Measurements from ENCODE around the gene HSD17B13.
A peak's percentile ranks its signal among the peaks of the same experiment; 100 is the strongest.
"Not testable (repeated sequence)": the region's sequence is repeated elsewhere in the genome, so short reads cannot be mapped to it uniquely, and the experiment has no call there.

HSD17B13 gene

DNA sequence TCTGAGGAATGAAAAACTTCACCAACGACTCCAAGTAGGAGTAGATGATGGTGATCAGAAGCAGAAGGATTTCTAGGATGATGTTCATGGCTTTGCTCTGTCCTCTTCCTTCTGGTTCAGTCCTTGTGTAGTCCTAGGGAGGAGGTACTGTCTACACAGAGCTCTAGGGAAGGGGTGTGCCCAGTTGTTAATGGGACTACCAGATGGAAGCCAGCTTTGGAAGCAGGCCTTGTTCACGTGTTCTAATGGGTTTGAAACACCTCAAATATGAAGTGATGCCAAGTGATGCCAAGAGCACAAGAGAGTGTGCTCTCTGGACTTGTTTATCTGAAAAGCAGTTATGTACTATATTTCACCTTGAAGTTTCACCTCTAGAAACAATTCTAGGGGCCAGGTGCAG lies at the start of gene HSD17B13:
Gene HSD17B13, minus strand, starts transcription at position 129 of the 400 bp plus-strand sequence. Its CDS starts 41 bp downstream, at position 88.
- DNase-seq (ENCODE audit: low read depth in 4 of 4, low spot score in 1 of 4), result no peak

- no peak for DNase-seq (ENCODE audit: low read depth in 4 of 4, low spot score in 1 of 4)
These were observed 47.4 kb upstream of the HSD17B13 start for GRCh38 chr4:87370068-87370467.

- no peak for DNase-seq (ENCODE audit: low read depth in 4 of 4, low spot score in 1 of 4)
These were observed 44.0 kb upstream of the HSD17B13 start for GRCh38 chr4:87366521-87367162.

- no peak for DNase-seq (ENCODE audit: low read depth in 4 of 4, low spot score in 1 of 4)
These were observed 42.7 kb upstream of the HSD17B13 start for GRCh38 chr4:87365348-87365747.

DNA sequence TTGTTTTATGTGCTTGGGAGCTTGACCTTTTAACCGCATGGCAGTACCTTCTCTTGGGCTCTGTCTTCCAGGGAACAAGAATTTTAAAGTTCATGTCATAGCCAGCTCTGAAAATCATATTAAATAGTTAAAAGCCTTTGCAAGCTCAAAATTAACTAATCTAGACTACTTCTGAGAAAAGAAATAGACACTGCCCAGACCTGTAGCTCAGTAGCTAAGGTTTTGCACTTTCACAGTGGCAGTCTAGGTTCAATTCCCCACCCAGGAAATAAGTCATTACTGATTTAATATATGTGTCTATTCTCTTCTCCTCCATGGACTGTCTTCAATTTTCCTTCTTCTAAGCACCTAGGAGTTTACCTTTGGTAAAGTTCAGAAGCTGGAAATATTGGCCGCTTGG lies 40.9 kb upstream of the HSD17B13 start:
- DNase-seq (ENCODE audit: low read depth in 4 of 4, low spot score in 1 of 4), result no peak

- DNase-seq (ENCODE audit: low read depth in 4 of 4, low spot score in 1 of 4), result no peak
These were observed 37.8 kb upstream of the HSD17B13 start for GRCh38 chr4:87360338-87360935.

DNA sequence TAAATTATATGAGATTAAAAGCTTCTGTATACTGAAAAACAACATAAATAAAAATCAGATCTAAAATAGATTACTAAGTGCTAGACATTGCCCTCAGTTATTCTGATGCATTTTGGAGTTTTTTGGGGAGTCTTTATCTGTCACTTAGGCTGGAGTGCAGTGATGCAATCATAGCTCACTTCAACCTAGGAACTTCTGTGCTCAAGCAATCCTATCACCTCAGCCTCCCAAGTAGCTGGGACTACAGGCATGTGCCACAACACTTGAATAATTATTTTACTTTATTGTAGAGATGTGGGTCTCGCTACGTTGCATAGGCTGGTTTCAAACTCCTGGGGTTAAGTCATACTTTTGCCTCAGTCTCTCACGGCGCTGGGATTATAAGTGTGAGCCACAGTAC lies 36.6 kb upstream of the HSD17B13 start:
- DNase-seq (ENCODE audit: low read depth in 4 of 4, low spot score in 1 of 4), result no peak

DNA sequence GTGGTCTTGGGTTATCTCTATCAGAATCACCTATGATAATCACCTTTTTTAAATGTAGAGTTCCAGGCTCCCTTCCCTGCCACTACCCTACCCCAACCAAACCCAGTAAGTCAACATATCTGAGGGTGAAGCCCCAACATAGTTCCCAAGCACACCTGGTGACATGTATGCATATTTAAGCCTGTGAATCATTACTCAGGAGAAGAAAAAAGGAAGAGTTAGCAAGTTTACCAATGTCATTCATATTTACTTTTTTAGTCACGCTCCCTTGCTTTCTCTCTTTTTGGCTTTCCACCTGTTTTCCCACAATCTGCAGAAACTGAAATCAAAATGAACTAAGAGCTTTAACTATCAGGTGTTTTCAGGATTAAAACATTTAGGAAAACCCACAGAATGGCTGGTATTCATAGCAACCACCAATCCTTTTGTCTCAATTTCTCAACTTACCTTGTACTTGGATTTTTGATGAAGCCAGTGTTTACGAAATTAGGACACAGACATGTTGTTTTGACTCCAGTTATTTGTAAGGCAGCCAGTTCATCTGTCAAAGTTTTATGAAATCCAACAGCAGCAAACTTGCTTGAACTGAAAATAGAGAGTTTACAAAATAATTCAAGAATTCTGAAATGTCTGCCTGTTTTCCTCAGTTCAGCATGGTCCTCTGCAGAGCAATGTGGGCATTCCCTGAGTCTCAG lies 34.3 kb upstream of the HSD17B13 start:
- no peak for DNase-seq (ENCODE audit: low read depth in 4 of 4, low spot score in 1 of 4)

GRCh38 chr4:87354168-87355102 lies 31.8 kb upstream of the HSD17B13 start:
- no peak for DNase-seq (ENCODE audit: low read depth in 4 of 4, low spot score in 1 of 4)

- DNase-seq (ENCODE audit: low read depth in 4 of 4, low spot score in 1 of 4), result peak in 2 of 4 experiments; percentile 1 to 17
These were observed 30.9 kb upstream of the HSD17B13 start for GRCh38 chr4:87353592-87353991.

DNA sequence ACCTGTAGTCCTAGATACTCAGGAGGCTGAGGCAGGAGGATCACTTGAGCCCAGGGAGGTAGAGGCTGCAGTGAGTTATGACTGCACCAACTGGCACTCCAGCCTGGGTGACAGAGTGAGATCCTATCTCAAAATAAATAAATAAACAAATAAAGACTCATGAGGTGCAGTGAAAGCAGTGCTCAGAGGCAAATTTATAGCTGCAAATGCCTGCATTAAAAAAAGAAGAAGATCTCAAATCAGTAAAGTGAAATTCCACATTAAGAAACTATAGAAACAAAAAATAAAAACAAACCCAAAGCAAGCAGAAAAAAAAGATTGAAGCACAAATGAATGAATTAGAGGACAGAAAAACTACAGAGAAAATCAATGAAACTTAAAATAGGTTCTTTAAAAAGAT lies 22.5 kb upstream of the HSD17B13 start:
- DNase-seq (ENCODE audit: low read depth in 4 of 4, low spot score in 1 of 4), result no peak

DNA sequence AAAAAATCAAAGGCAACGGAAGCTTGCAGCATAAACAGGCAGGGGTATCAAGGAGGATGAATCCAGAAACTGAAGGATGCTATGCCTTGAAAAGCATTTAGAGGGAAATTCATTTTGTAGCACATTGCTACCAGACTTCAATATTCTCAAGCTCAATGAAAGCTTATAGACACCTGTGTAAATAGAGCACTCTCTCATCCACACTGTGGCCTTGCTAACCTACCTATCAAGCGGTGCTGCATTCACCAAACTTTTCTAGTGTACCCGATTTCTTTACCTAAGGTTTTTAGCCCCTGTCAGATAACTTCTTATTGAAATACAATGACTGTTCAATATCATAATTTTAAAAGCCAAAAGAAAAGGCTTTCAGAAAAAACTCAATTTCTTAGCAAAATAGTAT lies 20.2 kb upstream of the HSD17B13 start:
- DNase-seq (ENCODE audit: low read depth in 4 of 4, low spot score in 1 of 4), result no peak

DNA sequence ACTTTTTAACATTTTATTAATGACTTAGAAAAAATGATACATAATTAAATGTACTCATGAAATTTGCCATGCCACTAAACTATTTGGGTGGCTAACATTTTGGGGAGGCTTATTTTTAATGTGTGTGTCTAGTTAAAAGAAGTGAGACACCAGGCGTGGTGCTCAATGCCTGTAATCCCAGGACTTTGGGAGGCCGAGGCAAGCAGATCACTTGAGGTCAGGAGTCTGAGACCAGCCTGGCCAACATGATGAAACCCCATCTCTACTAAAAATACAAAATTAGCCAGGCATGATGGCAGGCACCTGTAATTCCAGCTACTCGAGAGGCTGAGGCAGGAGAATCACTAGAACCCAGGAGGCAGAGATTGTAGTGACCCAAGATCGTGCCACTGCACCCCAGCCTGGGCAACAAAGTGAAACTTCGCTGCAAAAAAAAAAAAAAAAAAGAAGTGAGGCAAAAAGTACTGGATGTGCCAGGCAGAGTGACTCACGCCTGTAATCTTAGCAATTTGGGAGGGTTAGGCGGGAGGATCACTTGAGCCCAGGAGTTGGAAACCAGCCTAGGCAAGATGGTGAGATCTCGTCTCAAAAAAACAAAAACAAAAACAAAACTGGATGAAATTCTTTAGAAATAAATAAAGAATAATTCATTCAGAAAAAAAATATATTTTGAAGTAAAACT lies 19.4 kb upstream of the HSD17B13 start:
- DNase-seq (ENCODE audit: low read depth in 4 of 4, low spot score in 1 of 4), result not testable (repeated sequence)

- DNase-seq (ENCODE audit: low read depth in 4 of 4, low spot score in 1 of 4), result no peak
These were observed 16.8 kb upstream of the HSD17B13 start for GRCh38 chr4:87339440-87339839.

DNA sequence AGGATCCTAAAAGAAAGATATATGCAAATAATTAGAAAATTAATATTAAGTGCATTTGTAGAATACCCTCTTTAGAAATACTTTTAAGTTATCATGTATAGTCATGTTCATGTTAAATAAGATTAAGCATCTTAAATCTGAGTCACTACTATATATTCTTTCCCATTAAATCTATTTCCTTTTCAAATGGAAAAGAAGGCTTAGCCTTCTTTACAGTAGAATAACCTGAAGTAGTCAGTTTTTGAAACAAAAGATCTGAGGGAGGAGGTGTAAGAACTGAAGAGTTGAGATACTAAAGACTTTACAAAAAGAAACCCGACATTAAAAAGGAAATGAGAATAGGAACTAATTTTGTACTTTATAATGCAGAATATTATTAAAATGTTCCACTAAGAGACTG lies 14.7 kb upstream of the HSD17B13 start:
- no peak for DNase-seq (ENCODE audit: low read depth in 4 of 4, low spot score in 1 of 4)

DNA sequence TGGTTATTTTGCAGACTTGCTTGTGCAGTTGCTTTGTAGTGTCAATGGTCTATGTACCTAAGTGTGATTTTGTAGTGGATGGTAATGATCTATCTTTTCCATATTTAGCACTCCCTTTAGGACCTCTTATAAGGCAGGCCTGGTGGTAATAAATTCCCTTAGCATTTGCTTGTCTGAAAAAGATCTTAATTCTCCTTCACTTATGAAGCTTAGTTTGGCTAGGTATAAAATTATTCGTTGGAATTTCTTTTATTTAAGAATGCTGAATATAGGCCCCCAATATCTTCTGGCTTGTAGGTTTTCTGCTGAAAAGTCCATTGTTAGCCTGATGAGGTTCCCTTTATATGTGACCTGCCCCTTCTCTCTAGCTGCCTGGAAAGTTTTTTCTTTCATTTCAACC lies 10.6 kb upstream of the HSD17B13 start:
- no peak for DNase-seq (ENCODE audit: low read depth in 4 of 4, low spot score in 1 of 4)

DNA sequence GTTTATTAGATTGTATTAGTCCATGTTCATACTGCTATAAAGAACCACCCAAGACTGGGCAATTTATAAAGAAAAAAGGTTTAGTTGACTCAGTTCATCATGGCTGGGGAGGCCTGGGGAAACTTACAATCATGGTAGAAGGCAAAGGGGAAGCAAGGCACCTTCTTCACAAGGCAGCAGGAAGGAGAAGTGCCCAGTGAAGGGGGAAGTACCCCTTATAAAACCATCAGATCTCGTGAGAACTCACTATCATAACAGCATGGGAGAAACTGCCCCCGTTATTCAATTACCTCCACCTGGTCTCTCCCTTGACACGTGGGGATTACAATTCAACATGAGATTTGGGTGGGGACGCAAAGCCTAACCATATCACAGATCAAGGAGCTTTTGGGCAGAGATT lies 8.1 kb upstream of the HSD17B13 start:
- DNase-seq (ENCODE audit: low read depth in 4 of 4, low spot score in 1 of 4), result no peak

DNA sequence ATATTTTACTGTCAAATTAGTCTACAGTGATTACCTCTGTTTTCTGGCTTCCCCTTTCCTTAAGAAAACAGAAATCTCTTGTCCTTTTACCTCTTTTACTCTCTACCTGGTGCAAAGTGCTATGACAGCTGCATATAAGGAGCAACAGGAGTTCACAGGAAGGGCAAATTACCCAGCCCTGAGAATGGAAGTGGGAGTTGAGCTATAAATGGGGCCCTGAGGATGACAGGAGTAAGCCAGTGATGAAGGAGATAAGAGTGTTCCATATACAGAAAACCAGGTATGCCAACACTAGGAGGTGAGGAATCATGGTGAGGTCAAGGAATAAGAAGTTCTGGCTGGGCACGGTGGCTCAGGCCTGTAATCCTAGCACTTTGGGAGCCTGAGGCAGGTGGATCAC lies 4.5 kb upstream of the HSD17B13 start:
- no peak for DNase-seq (ENCODE audit: low read depth in 4 of 4, low spot score in 1 of 4)

GRCh38 chr4:87326460-87326859 lies 3.8 kb upstream of the HSD17B13 start:
- DNase-seq (ENCODE audit: low read depth in 4 of 4, low spot score in 1 of 4), result no peak

GRCh38 chr4:87321888-87322287 lies 794 bp downstream of the HSD17B13 start:
- DNase-seq (ENCODE audit: low read depth in 4 of 4, low spot score in 1 of 4), result no peak

DNA sequence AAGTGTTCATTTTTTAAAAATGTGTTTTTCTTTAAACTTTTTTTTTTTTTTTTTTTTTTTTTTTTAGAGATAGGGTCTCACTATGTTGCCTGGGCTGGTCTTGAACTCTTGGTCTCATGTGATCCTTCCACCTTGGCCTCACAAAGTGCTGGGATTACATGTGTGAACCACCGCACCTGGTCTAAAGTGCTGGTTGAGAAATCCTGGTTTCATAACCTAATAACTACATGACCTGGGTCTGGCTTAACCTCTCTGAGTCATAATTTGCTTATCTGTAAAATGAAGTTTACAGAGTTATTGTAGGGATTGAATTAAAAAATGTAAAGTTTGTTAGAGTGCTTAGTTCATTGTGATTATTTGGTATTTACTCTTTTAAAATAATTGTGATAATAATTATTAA lies 5.2 kb downstream of the HSD17B13 start:
- no peak for DNase-seq (ENCODE audit: low read depth in 4 of 4, low spot score in 1 of 4)

Data from stimulated activated CD4-positive, alpha-beta T cell treated with anti-CD3 and anti-CD28 coated beads, Interleukin-1b, Interleukin-23, amount 100 ng/mL, for 24 hours (primary cell).